ENCODE measurements around the gene PTGDR2.

The PTGDR2 gene

DNA sequence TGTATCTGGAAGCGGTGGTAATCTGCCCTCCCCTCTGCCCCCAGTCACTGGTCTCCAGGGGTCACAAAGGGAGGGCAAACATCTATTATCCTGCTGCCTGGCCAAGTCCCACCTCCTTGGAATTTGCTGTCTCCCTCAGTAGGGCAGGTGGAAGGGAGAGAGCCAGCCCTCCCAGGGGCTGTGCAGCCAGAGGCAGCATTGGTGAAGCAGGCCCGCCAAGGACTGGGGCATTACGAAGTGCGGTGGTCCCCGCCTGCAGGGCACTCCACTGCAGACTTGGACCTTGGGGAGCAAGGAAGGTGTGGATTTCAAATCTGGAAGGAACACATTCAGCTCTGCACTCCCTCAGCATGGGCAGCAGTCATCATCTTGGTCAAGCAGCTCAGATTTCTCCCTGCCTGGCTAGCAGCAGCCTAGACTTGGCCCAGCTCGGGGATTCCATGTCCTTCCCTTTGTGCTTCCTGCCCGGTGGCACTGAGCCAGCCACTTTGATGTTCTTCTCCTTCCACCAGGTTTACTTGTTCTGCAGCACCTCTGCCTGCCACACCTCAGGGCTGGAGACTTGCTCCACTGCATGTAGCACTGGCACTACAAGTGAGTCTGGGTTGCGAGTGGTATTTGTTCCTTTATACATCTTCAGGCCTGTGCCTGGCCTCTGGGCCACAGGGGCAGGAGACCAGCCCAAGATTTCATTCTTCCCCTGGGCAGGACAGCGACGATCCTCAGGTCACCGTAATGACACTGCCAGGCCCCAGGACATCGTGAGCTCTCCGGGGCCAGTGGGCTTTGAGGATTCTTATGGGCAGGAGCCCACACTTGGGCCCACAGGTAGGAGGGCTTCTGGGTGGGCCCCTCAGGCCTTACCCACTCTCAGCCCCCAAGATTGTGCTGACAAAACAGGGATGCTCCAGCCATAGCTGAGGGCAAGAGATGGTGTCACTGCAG lies 18.9 kb upstream of the PTGDR2 start:
- DNase-seq: no peak

- no peak for DNase-seq
Measured at GRCh38 chr11:60873533-60873932, 17.8 kb upstream of the PTGDR2 start.

GRCh38 chr11:60872961-60873524 lies 17.3 kb upstream of the PTGDR2 start:
- no peak for DNase-seq

- no peak for DNase-seq
Measured at GRCh38 chr11:60872124-60872960, 16.6 kb upstream of the PTGDR2 start.

DNA sequence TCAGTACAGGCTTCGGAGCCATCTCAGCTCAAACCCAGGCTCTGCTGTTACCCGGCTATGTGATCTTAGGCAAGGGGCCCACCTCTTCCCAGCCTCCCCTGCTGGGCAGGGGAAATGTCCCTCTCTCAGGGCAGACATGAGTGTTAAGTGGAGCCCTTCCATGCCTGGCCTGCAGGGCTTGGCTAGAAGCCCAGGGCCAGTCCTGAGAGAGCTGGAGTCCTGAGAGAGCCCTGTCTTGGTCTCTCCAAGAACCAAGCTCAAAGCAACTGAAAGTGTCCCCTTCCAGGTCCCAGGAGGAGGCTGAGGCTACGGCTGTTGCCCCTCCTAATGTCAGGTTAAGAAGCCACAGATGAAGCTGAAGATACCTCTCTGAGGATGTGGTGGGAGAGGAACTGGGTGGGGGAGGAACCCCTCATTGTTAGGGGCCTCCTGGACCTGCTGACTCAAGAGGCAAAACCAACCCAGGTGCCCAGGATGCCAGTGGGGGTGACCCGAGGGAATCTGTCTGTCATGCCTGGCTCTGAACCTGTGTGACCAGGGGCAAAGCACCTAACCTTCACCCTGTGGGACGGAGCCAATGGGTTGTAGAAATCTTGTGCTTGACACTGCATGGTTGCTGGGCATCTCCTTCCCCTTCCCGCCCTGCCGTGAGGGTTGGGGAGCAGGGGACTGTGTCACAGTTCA lies 15.8 kb upstream of the PTGDR2 start:
- DNase-seq: peak; percentile 18

- DNase-seq: no peak
Measured at GRCh38 chr11:60870733-60871377, 15.1 kb upstream of the PTGDR2 start.

GRCh38 chr11:60870276-60870675 lies 14.5 kb upstream of the PTGDR2 start:
- peak; percentile 25 for DNase-seq

- DNase-seq: no peak
Measured at GRCh38 chr11:60869451-60869825, 13.7 kb upstream of the PTGDR2 start.

DNA sequence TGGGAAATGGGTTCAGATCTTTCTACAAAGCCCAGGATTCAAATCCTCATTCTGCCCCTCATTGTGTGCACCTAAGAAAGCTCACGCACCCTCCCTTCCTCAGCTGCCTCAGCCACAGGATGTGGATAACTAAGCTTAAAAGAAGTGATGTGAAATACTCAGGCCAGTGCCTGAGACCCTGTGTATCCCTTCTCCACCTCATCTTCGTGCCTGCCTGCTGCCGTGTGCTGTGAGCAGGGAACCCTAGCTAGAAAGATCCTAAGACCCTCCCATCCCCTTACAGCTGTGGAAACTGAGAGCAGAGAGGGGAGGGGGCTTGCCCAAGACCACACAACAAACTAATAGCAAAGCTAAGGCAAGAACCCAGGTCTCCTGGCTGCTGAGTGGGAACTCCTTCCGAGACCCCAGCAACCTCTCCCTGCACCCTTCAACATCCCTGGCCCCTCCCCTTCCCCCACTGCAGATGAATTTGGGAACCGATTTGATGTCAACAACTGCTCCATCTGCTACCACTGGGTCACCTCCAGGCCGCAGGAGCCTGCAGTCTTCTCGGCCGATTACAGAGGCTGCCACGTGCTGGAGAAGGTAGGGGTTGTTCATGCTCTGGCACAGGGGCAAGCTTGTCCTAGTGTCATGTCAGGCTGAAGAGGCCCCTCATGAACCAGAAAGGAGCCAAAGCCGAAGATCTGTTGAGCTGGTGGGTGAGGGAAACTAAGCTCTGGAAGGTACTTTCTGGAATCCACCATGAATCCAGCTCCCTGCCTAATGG lies 13.1 kb upstream of the PTGDR2 start:
- no peak for DNase-seq

GRCh38 chr11:60867871-60868681 lies 12.3 kb upstream of the PTGDR2 start:
- no peak for DNase-seq

DNA sequence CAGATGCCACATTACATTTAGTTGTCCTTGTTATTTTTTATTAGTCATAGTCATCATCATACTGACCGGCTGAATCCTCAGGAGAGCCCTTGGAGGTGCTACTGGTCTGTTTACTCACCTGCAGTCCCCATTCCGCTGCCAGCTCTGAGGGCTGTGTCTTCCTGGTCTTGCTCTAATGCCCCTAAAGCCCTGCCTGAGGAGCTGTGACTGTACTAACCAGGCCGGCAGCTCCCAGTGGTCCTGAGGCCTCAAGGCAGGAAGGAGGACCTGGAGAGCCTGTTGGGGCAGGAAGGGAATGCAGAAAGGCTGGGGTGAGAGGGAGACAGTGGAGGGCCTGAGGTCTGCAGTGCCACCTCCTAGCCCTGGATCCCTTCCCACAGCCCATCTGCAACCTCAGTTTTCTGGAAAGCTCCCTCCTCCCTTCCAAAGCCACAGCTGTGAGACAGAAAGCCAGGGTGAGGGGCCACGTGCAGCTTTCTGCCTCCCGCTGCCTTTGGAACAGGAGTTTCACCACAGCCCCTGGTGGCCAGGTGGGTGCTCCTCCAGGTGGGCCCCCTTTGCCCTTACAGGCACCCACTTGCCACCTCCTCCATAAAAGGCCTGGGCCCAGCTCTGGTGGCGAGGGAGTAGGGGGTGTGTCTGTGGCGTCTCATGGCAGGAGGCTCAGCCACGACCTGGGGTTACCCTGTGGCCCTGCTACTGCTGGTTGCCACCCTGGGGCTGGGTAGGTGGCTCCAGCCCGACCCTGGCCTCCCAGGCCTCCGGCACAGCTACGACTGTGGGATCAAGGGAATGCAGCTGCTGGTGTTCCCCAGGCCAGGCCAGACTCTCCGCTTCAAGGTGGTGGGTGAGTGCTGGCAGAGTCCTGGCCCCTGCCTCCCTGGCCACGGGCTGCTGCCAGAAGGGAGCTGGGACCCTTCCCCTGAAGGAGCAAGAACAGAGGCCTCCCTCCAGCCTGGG lies 11.4 kb upstream of the PTGDR2 start, which contains the start of gene ZP1:
TSS of gene ZP1 (plus strand) at position 632 of the 960 bp plus-strand sequence. CDS start at position 652, 20 bp downstream.
- no peak for DNase-seq

GRCh38 chr11:60864856-60865513 lies 9.2 kb upstream of the PTGDR2 start:
- no peak for DNase-seq

DNA sequence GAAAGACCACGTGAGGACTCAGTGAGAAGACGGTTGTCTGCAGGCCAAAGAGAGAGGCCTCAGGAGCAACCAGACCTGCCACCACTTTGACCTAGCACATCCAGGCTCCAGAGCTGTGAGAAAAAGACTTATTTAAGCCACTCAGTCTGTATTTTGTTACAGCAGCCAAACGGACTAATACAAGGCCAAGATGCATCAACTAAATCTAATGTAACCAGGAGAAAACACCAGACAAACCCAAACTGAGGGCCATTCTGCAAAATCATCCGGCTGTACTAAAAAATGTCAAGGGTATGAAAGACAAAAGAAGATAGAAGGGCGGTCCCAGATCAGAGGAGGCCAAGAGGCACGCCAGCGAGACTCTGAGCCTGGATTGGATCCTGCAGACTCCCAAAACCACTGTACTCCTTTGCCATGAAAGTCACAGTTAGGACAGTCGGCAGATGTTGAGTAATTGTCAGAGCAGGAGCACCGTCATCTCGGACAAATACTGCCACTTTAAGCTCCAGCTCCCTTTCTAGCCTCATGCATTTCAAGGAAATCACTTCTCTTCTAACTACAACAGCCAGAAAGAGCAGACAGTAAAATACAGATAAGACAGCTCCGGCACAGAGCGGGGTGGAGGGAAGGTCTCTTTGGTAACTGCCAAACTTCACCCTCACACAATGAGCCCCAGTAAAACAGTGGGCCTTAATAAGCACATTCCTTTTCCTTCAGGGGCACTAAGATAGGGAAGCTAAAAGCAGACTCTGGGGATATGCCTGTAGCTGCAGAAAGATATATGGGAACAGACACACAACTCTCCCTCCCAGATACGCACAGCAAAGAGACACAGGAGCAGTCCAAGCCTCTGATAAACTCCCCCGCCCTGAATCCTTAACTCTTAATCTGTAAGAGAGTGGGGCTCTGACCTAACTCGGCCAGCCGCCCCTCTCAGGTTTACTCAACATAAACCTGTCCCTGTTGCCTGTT lies 8.1 kb upstream of the PTGDR2 start:
- DNase-seq: no peak

GRCh38 chr11:60862171-60862570 lies 6.4 kb upstream of the PTGDR2 start:
- DNase-seq: no peak

DNA sequence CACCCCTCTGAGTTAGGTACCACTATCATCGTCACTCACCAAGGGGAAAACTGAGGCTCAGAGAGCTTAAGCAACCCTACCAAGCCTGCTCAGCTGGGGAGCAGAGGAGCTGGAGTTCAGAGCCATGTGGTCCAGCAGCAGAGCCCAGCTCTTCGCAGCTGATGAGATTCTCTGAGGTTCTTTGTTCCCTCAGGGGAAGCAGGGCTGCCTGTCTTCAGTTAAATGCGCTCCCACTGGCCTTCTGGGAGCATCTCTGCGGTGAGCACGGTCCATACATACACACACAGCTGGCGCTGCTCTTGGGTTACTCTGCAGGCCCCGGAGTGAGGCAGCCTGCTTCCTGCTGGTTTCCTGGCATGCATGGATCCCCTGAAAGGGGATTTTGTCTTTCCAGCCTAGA lies 5.2 kb upstream of the PTGDR2 start:
- DNase-seq: no peak

- no peak for DNase-seq
Measured at GRCh38 chr11:60859616-60860250, 4.0 kb upstream of the PTGDR2 start.

Measured in CD4-positive, alpha-beta T cell treated with Interleukin-21 for 1 hour (primary cell).